Measurements from ENCODE around the gene ATPAF1.
A peak's percentile ranks its signal among the peaks of the same experiment; 100 is the strongest.
"Not testable (repeated sequence)": the region's sequence is repeated elsewhere in the genome, so short reads cannot be mapped to it uniquely, and the experiment has no call there.

ATPAF1 gene

GRCh38 chr1:46667782-46668760 lies at the start of gene ATPAF1:
Gene ATPAF1, minus strand, starts transcription at chr1:46668364. Its CDS starts 42 bp downstream, at chr1:46668322.
- DNase-seq (ENCODE audit: low read depth) = peak; percentile 60

GRCh38 chr1:46717654-46718053 lies 49.5 kb upstream of the ATPAF1 start:
- DNase-seq (ENCODE audit: low read depth) = no peak

GRCh38 chr1:46714976-46715375 lies 46.8 kb upstream of the ATPAF1 start:
- DNase-seq (ENCODE audit: low read depth) = no peak

- no peak for DNase-seq (ENCODE audit: low read depth)
Observed at GRCh38 chr1:46708121-46708520, 40.0 kb upstream of the ATPAF1 start.

- no peak for DNase-seq (ENCODE audit: low read depth)
Observed at GRCh38 chr1:46705408-46705807, 37.2 kb upstream of the ATPAF1 start.

- no peak for DNase-seq (ENCODE audit: low read depth)
Observed at GRCh38 chr1:46703927-46704641, 35.9 kb upstream of the ATPAF1 start.

GRCh38 chr1:46699666-46700065 lies 31.5 kb upstream of the ATPAF1 start:
- DNase-seq (ENCODE audit: low read depth) = no peak

- no peak for DNase-seq (ENCODE audit: low read depth)
Observed at GRCh38 chr1:46697053-46697452, 28.9 kb upstream of the ATPAF1 start.

- not testable (repeated sequence) for DNase-seq (ENCODE audit: low read depth)
Observed at GRCh38 chr1:46694676-46695075, 26.5 kb upstream of the ATPAF1 start.

GRCh38 chr1:46692811-46693770 lies 24.9 kb upstream of the ATPAF1 start:
- no peak for DNase-seq (ENCODE audit: low read depth)

- no peak for DNase-seq (ENCODE audit: low read depth)
Observed at GRCh38 chr1:46691997-46692790, 24.0 kb upstream of the ATPAF1 start.

- DNase-seq (ENCODE audit: low read depth) = no peak
Observed at GRCh38 chr1:46690931-46691421, 22.8 kb upstream of the ATPAF1 start.

- DNase-seq (ENCODE audit: low read depth) = no peak
Observed at GRCh38 chr1:46689897-46690296, 21.7 kb upstream of the ATPAF1 start.

- DNase-seq (ENCODE audit: low read depth) = no peak
Observed at GRCh38 chr1:46689356-46689755, 21.2 kb upstream of the ATPAF1 start.

- no peak for DNase-seq (ENCODE audit: low read depth)
Observed at GRCh38 chr1:46687921-46688509, 19.9 kb upstream of the ATPAF1 start.

- no peak for DNase-seq (ENCODE audit: low read depth)
Observed at GRCh38 chr1:46687093-46687659, 19.0 kb upstream of the ATPAF1 start.

GRCh38 chr1:46686255-46686654 lies 18.1 kb upstream of the ATPAF1 start:
- no peak for DNase-seq (ENCODE audit: low read depth)

- no peak for DNase-seq (ENCODE audit: low read depth)
Observed at GRCh38 chr1:46684670-46685069, 16.5 kb upstream of the ATPAF1 start.

- no peak for DNase-seq (ENCODE audit: low read depth)
Observed at GRCh38 chr1:46682064-46682463, 13.9 kb upstream of the ATPAF1 start.

Data from activated T-cell treated with anti-CD3 and anti-CD28 coated beads for 48 hours (primary cell).